Stimulated activated naive CD8-positive, alpha-beta T cell treated with anti-CD3 and anti-CD28 coated beads, Interleukin-15, Interleukin-2, amounts not matched to agents 100 U/mL and 50 U/mL, for 24 hours (primary cell): Measurements from ENCODE around the gene EXTL1.
"Not testable (repeated sequence)": the region's sequence is repeated elsewhere in the genome, so short reads cannot be mapped to it uniquely, and the experiment has no call there.

Source experiments
- ATAC-seq: fragments of 150-1000 bp; cut with Tn5 transposase; one replicate; pipeline ENCODE4 v1.10.0; 2021
- DNase-seq: peaks from one replicate; pipeline ENCODE4 v3.0.0; 2021

Gene EXTL1

DNA sequence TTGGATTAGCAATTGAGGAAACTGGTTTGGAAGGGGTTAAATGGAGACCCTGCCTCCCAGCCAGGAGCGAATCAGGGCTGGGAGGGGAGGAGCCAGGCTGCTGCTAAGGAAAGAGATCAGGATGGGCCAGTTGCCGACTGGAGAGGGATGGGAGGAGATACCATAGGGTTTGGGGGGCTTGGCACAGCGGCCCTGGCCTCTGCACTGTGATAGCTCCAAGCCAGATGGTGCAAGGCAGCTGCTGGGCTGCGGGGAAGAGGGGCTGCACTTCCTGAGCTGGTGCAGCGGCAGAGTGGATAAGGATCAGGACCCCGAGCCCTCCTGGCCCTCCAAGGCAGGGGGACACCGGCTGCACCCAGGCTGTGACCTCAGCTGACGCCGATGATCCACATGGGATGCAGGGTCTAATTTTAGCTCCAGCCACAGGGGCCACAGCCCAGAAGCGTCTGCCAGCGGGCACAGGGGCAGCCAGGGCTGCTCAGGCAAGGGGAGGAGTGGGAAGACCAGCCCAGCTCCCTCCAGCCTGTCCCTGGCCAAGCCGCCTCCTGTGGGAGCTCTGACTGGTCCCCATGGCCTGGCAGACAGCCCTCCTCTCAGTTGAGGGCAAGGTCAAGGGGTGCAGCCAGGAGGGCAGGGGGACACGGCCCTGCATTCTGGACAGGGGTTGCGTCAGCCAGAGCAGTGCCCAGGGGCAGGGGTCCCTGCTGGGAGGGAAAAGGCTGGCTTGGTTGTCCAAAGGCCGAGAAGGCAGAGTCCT, at the start of gene EXTL1:
EXTL1 (plus strand) TSS at position 129 of the 757 bp plus-strand sequence. CDS start 872 bp downstream, outside the sequence.
- no peak for DNase-seq
- ATAC-seq = no peak

- ATAC-seq (peak; percentile 30), DNase-seq (no peak)
These were observed 49.8 kb upstream of the EXTL1 start for GRCh38 chr1:25971811-25972180.

GRCh38 chr1:25973610-25974321, 47.8 kb upstream of the EXTL1 start:
- no peak for DNase-seq
- ATAC-seq = no peak

GRCh38 chr1:25977801-25978200, 43.8 kb upstream of the EXTL1 start:
- no peak for DNase-seq
- no peak for ATAC-seq

- ATAC-seq = no peak
- no peak for DNase-seq
These were observed 43.2 kb upstream of the EXTL1 start for GRCh38 chr1:25978403-25978802.

DNA sequence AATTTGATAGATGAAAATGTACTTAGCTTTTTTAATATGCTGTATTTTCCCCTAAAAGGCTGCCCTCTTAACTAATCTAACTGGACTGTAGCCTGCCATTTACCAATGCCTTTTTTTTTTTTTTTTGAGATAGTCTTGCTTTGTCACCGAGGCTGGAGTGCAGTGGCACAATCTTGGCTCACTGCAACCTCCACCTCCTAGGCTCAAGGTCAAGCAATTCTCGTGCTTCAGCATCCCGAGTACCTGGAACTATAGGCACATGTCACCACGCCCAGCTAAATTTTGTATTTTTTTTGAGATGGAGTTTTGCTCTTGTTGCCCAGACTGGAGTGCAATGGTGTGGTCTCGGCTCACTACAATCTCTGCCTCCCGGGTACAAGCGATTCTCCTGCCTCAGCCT, 42.4 kb upstream of the EXTL1 start:
- ATAC-seq = no peak
- DNase-seq = no peak

- ATAC-seq (no peak), DNase-seq (no peak)
These were observed 36.4 kb upstream of the EXTL1 start for GRCh38 chr1:25985171-25985570.

DNA sequence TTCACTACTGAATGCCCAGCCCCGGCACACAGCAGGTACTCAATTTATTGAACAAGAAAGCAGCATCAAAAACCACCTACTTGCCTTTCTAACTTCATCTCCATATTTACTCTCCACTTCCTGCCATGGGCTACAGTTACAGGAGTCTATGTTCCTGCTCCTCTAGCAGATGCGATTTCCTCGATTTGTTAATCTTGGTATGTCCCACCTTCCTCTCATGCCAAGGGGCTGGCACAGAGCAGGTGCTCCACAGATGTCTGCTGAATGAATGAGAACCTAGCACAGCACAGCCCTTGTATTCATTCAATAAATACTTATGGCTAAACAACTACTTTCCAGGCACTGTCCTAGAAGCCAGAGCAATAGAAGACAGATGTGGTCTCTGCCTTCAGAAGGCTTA, 35.9 kb upstream of the EXTL1 start:
- no peak for DNase-seq
- ATAC-seq = no peak

GRCh38 chr1:25986773-25987172, 34.8 kb upstream of the EXTL1 start:
- not testable (repeated sequence) for ATAC-seq, DNase-seq

DNA sequence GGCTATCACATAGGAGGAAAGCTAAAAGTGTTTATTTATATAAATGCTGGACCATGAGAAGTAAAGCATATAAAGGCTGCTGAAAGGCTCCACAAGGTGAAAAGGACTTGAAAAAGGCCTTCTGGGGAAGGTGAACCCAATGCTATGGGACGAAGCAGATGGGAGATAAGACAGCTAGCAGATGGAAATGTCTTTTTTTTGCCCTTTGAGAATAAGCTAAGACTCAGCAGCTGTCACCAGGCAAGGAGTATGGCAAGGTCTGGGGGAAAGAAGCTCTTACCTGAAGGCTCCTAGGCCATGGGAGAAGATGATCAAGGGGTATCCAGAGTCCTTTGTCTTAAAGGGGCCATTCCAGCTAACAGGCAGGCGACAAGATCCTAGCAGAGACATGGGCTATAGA, 33.6 kb upstream of the EXTL1 start:
- ATAC-seq (no peak), DNase-seq (no peak)

DNA sequence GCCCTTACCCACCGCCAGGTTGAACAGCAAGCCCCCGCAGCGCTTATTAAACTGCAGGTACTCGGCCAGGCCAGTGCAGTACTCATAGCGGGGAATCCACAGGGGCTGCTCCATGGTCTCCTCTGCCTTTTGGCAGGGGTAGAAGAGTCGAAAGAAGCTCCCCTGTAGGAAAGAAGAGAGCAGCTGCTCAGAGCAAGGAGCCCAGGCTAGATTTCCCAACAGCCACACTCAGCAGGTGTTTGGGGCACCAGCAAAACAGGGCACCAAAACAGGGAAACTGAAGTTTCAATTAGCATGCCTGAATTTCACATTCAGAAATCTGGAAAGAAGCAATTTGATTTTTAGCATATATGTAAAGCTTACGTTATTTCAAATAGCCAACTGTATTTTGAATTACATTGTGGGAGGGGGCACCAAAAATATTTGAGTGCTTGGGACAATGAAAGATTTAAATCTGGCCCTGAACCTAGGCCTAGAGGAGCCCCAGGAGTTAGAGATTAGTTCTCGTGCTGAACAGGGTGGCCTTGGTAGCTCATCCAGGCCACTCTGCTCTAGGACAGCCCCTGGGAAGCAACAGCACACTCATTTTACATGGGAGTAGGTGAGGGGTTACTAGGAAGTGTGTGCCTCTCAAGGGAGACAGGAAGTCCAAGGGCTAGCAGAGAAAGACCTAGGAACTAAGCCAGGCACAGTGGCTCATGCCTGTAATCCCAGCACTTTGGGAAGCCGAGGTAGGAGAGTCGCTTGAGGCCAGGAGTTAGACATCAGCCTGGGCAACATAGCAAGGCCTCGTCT, 31.9 kb upstream of the EXTL1 start:
- no peak for DNase-seq

DNA sequence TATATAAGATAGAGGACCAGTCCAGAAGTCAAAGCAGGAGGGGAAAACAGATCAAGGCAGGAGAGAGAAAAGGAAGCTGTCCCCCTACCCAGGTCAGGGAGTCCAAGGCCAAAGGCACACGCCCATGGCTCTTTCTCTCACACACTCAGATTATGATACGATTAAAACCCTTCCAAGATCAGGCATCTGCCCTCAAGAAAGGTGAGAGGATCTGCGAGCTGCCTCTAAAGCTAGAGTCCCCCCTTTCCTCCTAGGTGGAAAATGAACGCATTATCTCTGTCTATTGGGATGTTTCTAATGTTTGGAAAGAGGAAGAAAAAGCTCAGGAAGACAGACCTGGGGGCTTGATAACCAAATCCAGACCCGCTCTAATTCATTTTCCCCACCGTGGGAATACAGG, 31.3 kb upstream of the EXTL1 start:
- ATAC-seq = no peak
- no peak for DNase-seq

More for the DNA sequence above, 31.9 kb upstream of the EXTL1 start:
- no peak for ATAC-seq

GRCh38 chr1:25990702-25991395, 30.7 kb upstream of the EXTL1 start:
- DNase-seq (peak; percentile 43), ATAC-seq (peak; percentile 75)

DNA sequence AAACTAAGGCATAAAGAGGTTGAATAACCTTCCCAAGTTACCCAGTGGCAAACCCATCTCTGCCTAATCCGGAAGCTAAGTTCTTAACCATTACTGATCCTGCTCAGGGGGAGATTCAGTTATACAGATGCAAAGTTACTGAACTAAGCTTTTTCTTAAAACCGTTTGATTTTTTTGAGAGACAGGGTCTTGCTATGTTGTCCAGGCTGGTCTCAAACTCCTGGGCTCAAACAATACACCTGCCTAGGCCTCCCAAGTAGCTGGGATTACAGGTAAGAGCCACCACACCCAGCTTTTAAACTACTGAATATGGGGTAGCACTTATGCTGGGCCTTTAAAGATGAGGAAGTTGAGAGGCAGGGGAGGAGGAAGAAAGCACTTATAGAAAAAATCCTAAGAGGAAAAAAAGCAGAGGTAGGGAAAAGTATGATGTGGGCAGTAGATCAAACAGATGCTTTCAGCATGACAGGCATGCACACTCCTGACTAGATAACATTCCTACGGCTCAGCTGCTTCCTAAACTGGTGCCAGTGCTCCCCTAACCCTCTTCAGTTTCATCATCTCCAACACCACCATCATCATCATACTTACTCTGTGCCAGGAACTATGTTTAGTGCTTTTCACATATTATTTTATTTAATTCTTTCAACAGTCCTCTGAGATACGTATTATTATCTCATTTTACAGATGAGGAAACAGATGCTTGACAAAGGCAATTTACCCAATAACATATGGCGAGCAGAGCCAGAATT, 29.5 kb upstream of the EXTL1 start:
- no peak for DNase-seq

GRCh38 chr1:25992689-25993171, 28.8 kb upstream of the EXTL1 start:
- ATAC-seq = no peak
- DNase-seq = no peak

More for the DNA sequence above, 29.5 kb upstream of the EXTL1 start:
- no peak for ATAC-seq

GRCh38 chr1:25993197-25993951, 28.2 kb upstream of the EXTL1 start:
- DNase-seq (no peak), ATAC-seq (no peak)

- DNase-seq (no peak), ATAC-seq (no peak)
These were observed 27.0 kb upstream of the EXTL1 start for GRCh38 chr1:25994402-25995150.

- no peak for DNase-seq
- peak; percentile 6 for ATAC-seq
These were observed 24.4 kb upstream of the EXTL1 start for GRCh38 chr1:25996966-25997827.
